GM18505 (cell line): ENCODE measurements around the gene ATXN10.

Experiments used
- ATAC-seq: cut with Tn5 transposase; IDR thresholded peaks from one replicate; pipeline ENCODE4 v1.9.1; 2021; ENCODE audit not compliant: unreplicated experiment
- POLR2A ChIP-seq: IDR thresholded peaks from 4 replicates; pipeline ENCODE4 v1.6.1; 2011; ENCODE audit warnings: borderline replicate concordance; ENCODE audit not compliant: insufficient read depth, insufficient read length; ENCODE audit errors: extremely low read depth

Gene ATXN10

GRCh38 chr22:45871721-45872120 lies 200.1 kb downstream of the ATXN10 start:
- TF ChIP-seq POLR2A, result no peak
- no peak for ATAC-seq

GRCh38 chr22:45872659-45873263 lies 201.1 kb downstream of the ATXN10 start:
- ATAC-seq, result no peak
- TF ChIP-seq POLR2A, result no peak

- no peak for TF ChIP-seq POLR2A
- ATAC-seq, result no peak
Measured at GRCh38 chr22:45876136-45877035, 204.8 kb downstream of the ATXN10 start.

- ATAC-seq, result no peak
- TF ChIP-seq POLR2A, result no peak
Measured at GRCh38 chr22:45877036-45877380, 205.4 kb downstream of the ATXN10 start.

- no peak for TF ChIP-seq POLR2A
- ATAC-seq, result no peak
Measured at GRCh38 chr22:45877651-45878050, 206.0 kb downstream of the ATXN10 start.

GRCh38 chr22:45878051-45878781 lies 206.6 kb downstream of the ATXN10 start:
- no peak for ATAC-seq
- no peak for TF ChIP-seq POLR2A

GRCh38 chr22:45878901-45879551 lies 207.4 kb downstream of the ATXN10 start:
- ATAC-seq, result no peak
- TF ChIP-seq POLR2A, result no peak

- no peak for ATAC-seq
- TF ChIP-seq POLR2A, result no peak
Measured at GRCh38 chr22:45879552-45879949, 207.9 kb downstream of the ATXN10 start.

- no peak for ATAC-seq
- no peak for TF ChIP-seq POLR2A
Measured at GRCh38 chr22:45880091-45880715, 208.6 kb downstream of the ATXN10 start.

GRCh38 chr22:45880716-45881523 lies 209.3 kb downstream of the ATXN10 start:
- ATAC-seq, result no peak
- TF ChIP-seq POLR2A, result no peak

GRCh38 chr22:45881524-45881875 lies 209.9 kb downstream of the ATXN10 start:
- ATAC-seq, result no peak
- no peak for TF ChIP-seq POLR2A
